A204.1 (cell line): ENCODE results near the gene OTOA.
"Not testable (repeated sequence)": the region's sequence is repeated elsewhere in the genome, so short reads cannot be mapped to it uniquely, and the experiment has no call there.

Experiments used
- FAIRE-seq: peaks from 2 replicates; lab custom pipeline; 2012; peaks lifted over from hg19 to GRCh38; lab: Jason Lieb, UNC

OTOA gene

GRCh38 chr16:21641916-21642315, 21.9 kb upstream of the OTOA start:
- FAIRE-seq, result no peak

DNA sequence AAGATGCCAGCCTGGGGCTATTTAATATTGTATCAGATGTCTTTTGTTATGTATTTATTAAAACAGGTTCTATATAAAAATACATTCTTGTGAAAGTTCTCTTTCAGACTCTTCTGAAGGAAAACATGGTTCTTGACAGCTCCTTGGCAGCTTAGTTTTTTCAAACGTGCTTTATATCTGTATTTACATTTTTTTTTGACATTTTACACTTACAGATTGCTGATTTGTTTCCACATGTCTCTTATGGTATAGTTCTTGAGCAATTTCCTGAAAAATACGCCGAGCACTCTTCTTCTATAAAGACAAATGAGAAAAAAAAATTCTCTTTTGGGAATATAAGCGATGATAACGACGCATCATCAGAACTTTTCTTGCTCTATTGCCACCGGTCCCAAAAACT, 20.9 kb upstream of the OTOA start:
- FAIRE-seq, result no peak

DNA sequence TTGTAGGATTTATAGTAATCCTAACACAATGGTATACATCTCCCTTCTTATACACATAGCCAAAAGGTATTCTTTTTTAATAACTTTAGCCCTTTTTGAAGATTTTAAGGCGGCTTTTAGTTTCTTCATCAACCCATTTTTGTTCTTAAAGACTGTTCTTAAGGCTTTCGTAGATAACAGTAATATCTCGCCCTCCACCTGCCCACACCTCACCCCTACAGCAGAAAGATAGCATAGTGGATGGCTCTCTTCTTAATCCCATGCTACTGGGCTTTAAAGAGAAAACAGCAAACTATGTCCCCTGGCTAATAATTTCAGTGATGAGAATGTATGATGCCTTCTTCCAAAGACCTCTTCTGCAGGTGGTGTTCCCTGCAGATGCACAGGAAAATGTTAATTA, 20.0 kb upstream of the OTOA start:
- FAIRE-seq, result no peak

DNA sequence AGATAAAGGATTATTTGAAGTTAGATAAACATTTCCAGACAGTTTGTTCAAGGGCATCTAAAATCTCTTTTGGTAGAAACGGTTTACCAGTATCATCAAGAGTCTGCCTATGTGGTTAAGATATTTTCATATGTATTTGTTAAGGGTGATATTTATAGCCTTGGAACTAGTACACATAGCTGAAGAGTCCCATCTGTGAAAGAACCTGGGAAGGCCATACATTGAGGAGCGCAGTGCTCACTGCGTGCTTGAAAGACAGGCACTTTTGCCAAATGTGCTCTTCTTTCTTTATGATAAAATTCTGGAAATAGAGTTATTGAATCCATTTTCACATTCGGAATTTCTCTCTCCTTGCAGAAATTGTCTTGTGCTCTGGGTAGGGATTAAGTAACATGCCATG, 19.1 kb upstream of the OTOA start:
- no peak for FAIRE-seq

DNA sequence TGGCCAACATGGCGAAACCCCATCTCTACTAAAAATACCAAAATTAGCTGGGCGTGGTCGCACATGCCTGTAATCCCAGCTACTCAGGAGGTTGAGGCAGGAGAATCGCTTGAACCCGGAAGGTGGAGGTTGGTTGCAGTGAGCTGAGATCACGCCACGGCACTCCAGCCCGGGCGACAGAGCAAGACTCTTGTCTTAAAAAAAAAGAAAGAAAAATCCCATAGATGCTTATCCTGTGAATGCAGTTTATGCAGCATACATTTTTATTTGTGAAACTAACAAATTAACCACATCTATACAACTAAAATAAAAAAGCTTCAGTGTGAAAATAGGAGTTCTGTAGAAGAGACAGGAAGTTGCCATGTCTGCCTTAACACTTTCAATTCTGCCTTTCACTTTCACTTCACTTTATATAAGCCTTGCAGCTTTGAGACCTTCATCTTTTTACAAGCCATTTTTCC, 18.5 kb upstream of the OTOA start:
- FAIRE-seq, result no peak

DNA sequence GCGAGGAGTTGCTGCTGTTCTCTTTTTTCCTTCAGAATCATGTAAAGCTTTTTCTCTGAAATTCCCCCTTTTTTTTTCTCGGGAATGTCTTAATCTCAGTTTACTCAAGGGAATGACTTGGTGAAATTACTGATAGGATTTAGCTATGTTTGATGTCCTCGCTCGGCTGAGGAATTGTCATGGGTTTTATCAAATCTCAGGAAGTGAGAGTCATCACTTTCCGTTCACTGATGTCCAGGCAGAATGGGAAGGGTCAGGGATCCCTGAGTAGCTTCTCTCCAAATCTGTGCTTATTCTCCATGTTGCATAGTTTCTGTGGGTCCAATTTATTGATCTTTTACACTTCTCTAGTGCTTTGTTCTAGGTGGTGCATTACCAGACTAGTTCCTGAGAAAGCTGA, 17.7 kb upstream of the OTOA start:
- FAIRE-seq, result no peak

- no peak for FAIRE-seq
Observed at GRCh38 chr16:21646721-21647561, 16.8 kb upstream of the OTOA start.

DNA sequence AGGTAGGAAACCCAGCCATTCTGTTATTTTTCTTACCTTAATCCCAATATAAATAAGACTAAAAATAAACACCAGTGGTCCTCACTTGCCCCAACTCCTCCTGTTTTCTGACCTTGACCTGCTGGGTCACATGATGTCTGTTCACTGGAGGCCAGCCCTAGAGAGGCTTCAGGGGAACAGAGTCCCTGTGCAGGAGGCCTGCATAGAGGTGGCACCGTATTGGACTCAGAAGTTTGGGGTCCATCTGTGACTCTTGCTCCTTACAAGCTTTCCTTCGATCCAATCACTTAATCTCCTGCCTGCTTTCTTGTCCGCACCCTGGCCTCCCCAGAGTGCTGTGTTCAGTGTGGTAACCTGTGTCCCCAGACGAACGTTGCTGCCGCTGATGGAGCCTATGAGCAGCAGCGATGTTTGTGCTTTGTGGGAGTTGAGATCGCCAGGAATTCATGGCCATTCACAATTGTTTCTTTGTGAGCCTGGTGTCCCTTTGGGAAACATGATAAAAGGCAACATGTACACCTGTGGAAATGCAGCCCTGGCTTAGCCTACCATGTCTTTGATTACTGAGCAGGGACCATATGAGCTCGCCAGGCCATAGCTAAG, 16.1 kb upstream of the OTOA start:
- FAIRE-seq, result no peak

- not testable (repeated sequence) for FAIRE-seq
Observed at GRCh38 chr16:21649826-21650406, 13.9 kb upstream of the OTOA start.

DNA sequence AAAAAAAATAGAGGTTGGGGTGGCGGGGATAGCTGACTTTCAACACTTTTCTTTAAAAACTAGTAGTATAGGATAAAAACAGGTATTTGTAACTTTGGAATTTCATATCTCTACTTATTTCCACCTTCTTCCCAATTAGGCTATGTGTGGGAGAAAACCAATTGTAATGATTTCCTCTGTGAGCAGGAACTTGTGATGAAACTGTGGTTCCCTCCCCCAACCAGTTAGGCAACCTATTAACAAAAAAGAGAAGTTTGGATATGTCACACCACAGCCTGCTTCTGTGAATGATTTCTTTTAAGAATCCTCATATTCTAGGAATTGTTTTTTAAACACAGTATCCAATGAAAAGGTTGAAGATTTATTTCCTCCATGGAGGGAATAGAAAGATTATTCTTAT, 13.2 kb upstream of the OTOA start:
- FAIRE-seq, result no peak

GRCh38 chr16:21651515-21651914, 12.3 kb upstream of the OTOA start:
- FAIRE-seq, result no peak

DNA sequence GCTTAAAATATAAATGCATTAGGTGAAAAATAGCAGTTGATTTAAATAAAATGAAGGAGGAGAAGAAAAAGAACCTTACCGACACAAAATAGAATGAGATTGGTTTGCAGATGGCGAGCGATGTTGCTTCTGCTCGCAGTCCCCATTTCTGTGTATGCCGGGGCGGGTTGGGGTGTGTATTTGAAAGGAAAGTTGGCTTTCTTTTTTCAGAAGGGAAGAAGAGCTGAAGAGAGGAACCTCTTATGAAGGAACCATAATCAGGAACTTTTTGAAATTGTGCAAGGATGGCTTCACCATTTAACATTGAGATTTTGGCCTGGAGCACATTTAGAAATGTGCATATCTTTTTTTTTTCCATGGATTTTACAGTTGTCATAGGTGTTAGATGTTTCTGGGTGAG, 11.3 kb upstream of the OTOA start, which contains the start of gene IGSF6:
Gene IGSF6, minus strand, starts transcription at position 156 of the 400 bp plus-strand sequence. Its CDS starts 10 bp downstream, at position 146.
- no peak for FAIRE-seq

- FAIRE-seq, result no peak
Observed at GRCh38 chr16:21653571-21653970, 10.2 kb upstream of the OTOA start.

GRCh38 chr16:21654466-21654865, 9.3 kb upstream of the OTOA start:
- no peak for FAIRE-seq

DNA sequence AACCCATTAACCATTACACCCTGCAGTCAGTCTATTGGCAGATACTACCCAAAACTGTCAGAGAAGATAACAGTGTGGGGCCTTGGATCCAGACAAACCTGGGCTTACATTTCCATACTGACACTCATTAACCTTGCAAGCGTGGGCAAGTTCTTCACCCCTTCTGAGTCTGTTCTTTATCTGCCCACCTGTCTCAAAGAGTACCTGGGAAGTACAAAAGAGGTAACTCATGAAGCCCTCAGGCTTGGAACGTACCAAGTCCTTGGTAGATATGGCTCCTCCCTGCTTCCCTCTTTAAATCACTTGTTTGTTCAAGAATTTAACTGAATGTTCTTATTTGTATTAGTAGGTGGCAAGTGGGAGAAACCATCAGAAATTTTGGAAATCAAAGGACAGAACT, 8.9 kb upstream of the OTOA start:
- no peak for FAIRE-seq

DNA sequence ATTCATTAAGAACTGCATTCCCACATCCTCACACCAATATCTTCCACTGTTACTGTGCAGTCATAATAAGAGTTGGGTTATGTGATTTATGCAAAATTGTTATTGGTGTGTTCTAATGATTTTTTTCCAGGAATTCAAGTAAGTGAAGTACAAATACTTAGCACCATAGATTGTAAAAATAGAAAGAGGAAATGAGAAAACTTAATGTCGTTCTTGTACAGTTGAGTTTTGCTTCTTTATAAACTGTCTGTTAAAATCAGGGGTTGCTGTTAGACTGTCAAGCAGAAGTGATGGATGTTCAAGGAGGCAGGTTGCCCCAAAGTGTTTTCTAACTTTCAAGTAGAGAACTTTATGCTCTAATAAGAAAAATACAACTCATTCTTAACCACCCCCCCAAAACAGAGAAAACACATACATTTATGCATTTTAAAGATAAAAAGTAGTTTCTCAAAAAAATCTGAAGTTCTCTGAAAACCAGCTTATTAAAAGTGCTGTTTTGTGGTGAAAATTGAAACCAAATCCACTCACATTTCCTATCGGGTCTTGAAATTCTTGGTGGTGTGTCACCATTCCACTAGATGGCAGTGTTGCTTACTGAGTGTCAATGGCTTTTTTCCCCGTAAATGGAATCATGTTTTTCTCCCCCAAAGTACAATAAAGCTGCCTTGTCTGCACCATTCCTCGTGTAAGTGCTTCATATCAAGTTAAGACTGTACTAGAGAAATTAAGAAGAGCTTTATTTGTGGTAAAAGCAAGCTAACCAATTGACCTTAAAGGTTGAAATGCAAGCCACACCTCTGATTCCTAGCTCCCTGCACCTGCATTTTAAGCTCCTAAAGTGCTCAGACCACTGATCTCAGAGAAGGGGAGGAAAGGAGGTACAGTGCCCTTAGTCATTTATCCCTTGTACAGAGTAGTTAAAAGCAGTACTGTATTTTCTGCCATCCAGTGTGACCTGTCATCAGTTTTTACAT, 6.7 kb upstream of the OTOA start:
- FAIRE-seq, result peak; percentile 93

GRCh38 chr16:21659124-21659523, 4.6 kb upstream of the OTOA start:
- FAIRE-seq, result no peak

GRCh38 chr16:21664801-21665492, 1.2 kb downstream of the OTOA start:
- no peak for FAIRE-seq

GRCh38 chr16:21666772-21667171, 3.0 kb downstream of the OTOA start:
- peak; percentile 92 for FAIRE-seq

DNA sequence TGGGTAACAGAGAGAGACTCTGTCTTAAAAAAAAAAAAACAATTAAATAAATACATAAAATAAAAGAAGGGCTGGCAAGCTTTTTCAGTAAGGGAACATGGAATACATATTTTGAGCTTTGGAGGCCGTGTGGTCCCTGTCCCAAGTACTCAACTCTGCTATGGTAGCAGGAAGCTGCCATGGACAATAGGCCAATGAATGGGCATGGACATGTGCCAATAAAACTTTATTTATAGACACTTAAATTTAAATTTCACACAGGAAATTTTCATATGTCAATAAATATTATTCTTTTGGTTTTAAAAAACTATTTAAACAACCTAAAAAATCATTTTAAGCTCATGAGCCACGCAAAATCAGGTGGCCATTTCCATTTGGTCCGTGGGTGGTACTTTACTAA, 3.8 kb downstream of the OTOA start:
- FAIRE-seq, result peak; percentile 14

DNA sequence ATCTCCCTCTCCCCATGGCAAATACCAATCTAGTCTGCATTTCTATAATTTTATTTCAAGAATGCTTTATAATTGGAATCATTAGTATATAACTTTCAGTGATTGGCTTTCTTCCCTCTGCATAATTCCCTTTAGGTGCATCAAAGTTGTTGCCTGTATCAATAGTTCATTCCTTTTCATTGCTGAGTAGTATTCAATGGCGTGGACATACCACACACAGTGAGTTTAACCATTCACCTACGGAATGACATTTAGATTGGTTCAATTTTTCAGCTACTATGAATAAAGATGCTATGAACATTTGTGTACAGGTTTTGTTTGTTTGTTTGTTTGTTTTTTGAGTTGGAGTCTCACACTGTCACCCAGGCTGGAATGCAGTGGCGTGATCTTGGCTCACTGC, 9.7 kb downstream of the OTOA start:
- no peak for FAIRE-seq

DNA sequence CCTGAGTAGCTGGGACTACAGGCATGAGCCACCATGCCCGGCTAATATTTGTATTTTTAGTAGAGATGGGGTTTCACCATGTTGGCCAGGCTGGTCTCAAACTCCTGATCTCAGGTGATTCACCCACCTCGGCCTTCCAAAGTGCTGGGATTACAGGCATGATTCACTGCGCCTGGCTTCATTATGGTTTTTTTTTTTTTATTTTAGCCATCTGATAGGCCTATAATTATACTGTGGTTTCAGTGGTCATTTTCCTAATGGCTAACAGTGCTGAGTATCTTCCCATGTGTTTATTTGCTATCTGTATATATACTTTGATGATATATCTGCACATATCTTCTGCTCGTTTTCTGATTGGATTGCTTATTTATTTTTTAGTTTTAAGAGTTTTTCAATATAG, 10.7 kb downstream of the OTOA start:
- not testable (repeated sequence) for FAIRE-seq
